22Rv1 (cell line): Measurements from ENCODE around the gene PRKCQ.

ENCODE experiments used
- H3K27ac ChIP-seq: fragments of 450-650 bp; 2 replicates; pipeline ENCODE4 v1.5.1; 2017
- ZFX ChIP-seq: fragments of 450-650 bp; IDR thresholded peaks from 2 replicates; pipeline ENCODE4 v1.6.1; 2017; ENCODE audit warnings: antibody characterized with exemption, borderline replicate concordance
- TF ChIP-seq, protein P1 (sequence below): fragments of 450-650 bp; IDR thresholded peaks from 2 replicates; pipeline ENCODE4 v1.5.1; 2017; ENCODE audit warnings: mild to moderate bottlenecking

The PRKCQ gene

DNA sequence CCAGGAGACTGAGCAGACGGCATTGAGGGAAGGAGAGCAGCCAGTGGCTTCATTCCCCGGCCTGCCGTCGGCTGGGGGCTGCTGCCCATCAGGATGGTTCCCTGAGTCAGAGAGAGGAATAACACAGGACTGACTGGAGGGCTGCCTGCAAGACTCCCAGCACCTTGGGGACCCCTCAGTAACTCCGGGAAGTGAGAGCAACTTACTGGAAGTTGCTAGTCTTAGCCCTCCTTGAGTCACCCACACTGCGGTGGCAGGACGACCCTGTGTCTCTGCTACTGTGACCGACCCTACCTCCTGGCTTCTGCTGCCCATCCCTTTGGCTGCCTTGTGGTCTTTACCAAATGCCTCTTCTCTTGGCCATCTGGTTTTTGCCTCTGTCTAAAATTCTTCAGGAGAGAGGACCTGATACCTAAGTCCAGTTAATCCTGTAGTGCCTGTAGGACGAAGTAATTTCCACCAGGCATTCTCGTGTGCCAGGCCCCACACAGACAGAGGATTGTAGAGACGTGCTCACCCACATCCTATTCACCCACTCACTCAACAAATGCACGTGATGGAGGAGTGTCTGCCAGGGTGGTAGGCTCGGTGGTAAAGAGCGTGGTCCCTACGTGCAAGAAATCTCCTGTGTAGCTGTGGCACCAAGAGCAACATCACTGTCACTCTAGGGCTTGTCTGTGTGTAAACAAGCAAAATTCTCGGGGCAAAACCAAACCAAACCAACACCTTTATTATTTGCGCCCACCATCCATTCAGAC is 156.5 kb downstream of the PRKCQ start:
- TF ChIP-seq ZFX, result no peak
- TF ChIP-seq, protein P1, sequence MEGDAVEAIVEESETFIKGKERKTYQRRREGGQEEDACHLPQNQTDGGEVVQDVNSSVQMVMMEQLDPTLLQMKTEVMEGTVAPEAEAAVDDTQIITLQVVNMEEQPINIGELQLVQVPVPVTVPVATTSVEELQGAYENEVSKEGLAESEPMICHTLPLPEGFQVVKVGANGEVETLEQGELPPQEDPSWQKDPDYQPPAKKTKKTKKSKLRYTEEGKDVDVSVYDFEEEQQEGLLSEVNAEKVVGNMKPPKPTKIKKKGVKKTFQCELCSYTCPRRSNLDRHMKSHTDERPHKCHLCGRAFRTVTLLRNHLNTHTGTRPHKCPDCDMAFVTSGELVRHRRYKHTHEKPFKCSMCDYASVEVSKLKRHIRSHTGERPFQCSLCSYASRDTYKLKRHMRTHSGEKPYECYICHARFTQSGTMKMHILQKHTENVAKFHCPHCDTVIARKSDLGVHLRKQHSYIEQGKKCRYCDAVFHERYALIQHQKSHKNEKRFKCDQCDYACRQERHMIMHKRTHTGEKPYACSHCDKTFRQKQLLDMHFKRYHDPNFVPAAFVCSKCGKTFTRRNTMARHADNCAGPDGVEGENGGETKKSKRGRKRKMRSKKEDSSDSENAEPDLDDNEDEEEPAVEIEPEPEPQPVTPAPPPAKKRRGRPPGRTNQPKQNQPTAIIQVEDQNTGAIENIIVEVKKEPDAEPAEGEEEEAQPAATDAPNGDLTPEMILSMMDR, result no peak
- no peak overlapping the region for H3K27ac ChIP-seq

DNA sequence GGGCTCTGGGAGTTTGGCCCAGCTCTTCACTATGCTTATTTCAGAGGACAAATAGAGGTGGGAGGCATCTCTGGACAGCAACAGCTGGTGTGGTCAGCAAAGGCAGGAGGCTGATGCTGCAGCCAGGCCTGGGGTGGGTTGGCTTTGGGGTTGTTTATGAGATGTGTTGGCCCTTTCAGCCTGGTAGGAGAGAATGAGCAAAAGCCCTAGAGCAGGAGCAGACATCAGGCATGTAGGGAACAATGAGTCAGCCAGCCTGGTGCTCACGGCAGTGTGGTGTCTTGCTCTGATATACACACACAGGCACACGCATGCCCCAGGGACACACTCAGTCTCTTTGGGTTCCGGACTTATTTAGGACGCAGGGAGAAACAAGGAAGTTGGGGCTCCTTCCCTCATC is 157.1 kb downstream of the PRKCQ start:
- no peak overlapping the region for H3K27ac ChIP-seq
- TF ChIP-seq, protein P1, result no peak
- no peak for TF ChIP-seq ZFX

DNA sequence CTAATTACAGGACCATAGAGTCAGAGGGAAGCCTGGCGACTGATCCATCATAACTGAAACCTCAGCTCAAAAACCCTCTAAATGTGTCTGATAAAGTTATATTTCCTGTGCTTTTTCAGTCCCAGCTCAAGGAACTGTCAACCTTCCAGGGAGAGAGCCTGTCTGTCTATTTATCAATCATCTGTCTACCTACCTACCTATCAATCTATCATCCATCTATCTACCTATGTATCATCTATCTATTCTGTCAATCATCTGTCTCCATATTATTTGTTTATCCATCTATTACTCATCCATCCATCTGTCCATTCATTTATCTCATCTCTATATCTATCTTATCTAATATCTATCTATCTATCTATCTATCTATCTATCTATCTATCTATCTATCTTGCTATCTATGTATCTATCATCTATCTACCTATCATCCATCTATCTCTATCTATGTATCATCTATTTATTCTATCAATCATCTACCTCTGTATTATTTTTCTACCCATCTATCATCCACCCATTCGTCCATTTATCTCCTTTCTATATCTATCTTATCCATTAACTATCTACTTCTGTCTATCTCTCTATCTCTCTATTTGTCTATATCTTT is 161.4 kb downstream of the PRKCQ start:
- TF ChIP-seq, protein P1, result no peak
- TF ChIP-seq ZFX, result no peak
- no peak overlapping the region for H3K27ac ChIP-seq

DNA sequence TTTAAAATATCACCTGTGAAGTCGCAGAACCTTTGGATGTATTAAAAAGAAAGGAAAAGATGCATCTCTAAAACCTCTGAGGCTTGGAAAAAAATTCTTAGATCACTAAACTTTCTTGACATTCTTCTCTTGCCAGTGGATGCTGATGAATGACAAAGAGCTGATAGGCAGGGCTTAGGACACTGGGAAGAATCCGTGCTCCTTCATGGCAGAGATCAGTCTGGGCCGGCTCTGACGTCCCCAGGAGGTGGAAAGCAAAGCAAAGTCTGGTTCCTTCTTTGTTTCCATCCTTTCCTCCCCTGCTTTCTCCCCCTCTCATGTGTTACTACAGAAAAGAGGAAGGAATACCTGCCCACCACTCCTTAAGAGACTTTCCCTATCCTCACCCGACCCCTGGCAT is 161.9 kb downstream of the PRKCQ start:
- H3K27ac ChIP-seq, result no peak overlapping the region
- TF ChIP-seq, protein P1, result no peak
- no peak for TF ChIP-seq ZFX

DNA sequence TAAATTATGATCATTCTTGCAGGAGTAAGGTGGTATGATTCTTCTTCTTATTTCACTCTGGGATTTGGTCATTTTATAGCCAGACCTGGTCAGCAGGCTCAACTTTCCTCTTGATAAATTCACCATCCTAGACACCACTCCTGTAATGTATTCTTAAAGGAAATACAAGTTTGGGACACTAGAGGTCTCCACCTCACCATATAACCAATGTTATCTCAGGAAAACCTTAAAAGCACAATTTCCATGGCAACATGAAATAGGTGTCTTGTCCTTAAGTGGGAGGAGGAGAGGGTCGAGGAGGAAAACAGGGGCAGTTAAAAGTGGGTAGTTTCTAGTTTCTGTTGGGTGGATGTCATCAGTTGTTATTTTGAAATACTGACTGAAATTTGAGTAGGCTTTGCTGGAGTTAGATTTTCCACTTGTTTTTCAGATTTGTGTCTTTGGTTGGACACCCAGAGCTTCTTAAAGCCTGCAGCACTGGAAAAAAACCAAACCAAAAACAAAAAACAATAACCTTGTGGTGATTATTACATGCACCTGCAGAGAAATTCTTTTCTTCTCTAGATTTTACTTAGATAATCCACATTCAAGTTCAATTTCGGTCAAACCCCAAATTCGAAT is 163.1 kb downstream of the PRKCQ start:
- H3K27ac ChIP-seq, result no peak overlapping the region
- no peak for TF ChIP-seq ZFX
- TF ChIP-seq, protein P1, result peak; percentile 71

DNA sequence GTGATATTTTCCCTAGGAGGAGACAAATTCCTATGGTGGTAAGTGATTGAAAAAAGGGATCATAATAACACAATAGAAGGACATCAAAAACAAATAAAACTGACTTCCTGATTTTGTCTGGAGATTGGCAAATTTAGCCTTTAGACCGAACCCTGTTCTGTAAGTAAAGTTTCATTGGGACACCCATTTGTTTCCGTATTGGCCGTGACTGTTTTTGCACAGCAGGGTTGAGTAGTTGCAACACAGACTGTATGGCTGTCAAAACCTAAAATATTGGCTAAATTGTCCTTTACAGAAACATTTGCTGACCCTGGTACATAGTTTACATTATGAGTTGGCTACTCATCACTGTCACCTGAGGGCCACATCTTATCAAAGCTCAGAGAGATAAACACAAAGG is 168.6 kb downstream of the PRKCQ start:
- TF ChIP-seq ZFX, result no peak
- TF ChIP-seq, protein P1, result no peak
- no peak overlapping the region for H3K27ac ChIP-seq

DNA sequence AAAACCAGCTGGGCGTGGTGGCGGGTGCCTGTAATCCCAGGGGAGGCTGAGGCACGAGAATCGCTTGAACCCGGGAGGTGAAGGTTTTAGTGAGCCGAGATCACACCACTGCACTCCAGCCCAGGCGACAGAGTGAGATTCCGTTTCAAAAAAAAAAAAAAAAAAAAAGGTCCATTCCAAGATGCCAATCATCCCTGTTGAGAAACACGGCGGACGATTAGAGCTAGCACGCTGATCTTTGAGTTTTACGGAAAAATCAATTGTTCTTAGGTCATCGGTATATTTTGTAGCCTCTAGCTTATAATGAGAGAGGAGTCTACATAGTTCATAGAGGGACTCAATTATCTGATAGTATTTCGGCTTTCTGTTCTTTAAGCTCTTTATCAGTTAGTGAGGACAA is 169.2 kb downstream of the PRKCQ start:
- H3K27ac ChIP-seq, result no peak overlapping the region
- TF ChIP-seq, protein P1, result no peak
- no peak for TF ChIP-seq ZFX
